IMR-90 (cell line): ENCODE results near the gene TRAPPC12. TPM values are rescaled to one million over a fixed set of nuclear protein-coding genes. Genes with fewer than 3 reads are reported as not detected.

Source experiments
- ATAC-seq: fragments of 200-7000 bp; cut with Tn5 transposase; 2 replicates; pipeline ENCODE4 v1.9.1; 2020; ENCODE audit warnings: low read depth, mild to moderate bottlenecking, moderate library complexity
- BruUV-seq: library from RNA; stranded (reverse); fragments of 400-500 nt; replicated peaks from 2 replicates; lab custom pipeline; 2021; lab: Mats Ljungman, UMichigan
- CTCF ChIA-PET: fragments of 300-600 bp; formaldehyde crosslinking; extraction: SDS; loops from one replicate; lab custom pipeline; 2021; ENCODE audit warnings: antibody characterized with exemption; lab: Yijun Ruan, JAX
- POLR2A ChIA-PET: fragments of 300-600 bp; sonication (Branson Sonifier 250); formaldehyde crosslinking; loops from one replicate; lab custom pipeline; 2022; ENCODE audit warnings: antibody characterized with exemption; ENCODE audit not compliant: unreplicated experiment; lab: Charles Lee
- DNase-seq: peaks from one replicate; pipeline ENCODE4 v3.0.0; 2013
- H2AFZ ChIP-seq: replicated peaks from 2 replicates; pipeline ENCODE3; 2013; ENCODE audit warnings: low read length, mild to moderate bottlenecking; ENCODE audit not compliant: poor library complexity
- H2AK5ac ChIP-seq: 2 replicates; pipeline ENCODE4 v1.6.1; 2013; ENCODE audit warnings: low read depth, low read length, inconsistent platforms
- H2AK9ac ChIP-seq: replicated peaks from 2 replicates; pipeline ENCODE3; 2013; ENCODE audit warnings: mild to moderate bottlenecking, low read depth, low read length, moderate library complexity; ENCODE audit not compliant: poor library complexity
- H2BK120ac ChIP-seq: 2 replicates; pipeline ENCODE4 v1.6.1; 2013; ENCODE audit warnings: low read depth, low read length, inconsistent platforms
- H2BK15ac ChIP-seq: 3 replicates; pipeline ENCODE4 v1.6.1; 2013; ENCODE audit warnings: low read depth, low read length, inconsistent platforms
- H2BK20ac ChIP-seq: 2 replicates; pipeline ENCODE4 v1.6.1; 2013; ENCODE audit warnings: low read depth, mild to moderate bottlenecking, inconsistent platforms, low read length, moderate library complexity
- H2BK5ac ChIP-seq: 2 replicates; pipeline ENCODE4 v1.6.1; 2013; ENCODE audit warnings: mild to moderate bottlenecking, low read depth, low read length, inconsistent platforms; ENCODE audit not compliant: poor library complexity, severe bottlenecking
- H3K14ac ChIP-seq: replicated peaks from 2 replicates; pipeline ENCODE4 v1.6.1; 2013; ENCODE audit warnings: low read depth, low read length, inconsistent platforms
- H3K18ac ChIP-seq: 2 replicates; pipeline ENCODE4 v1.6.1; 2013; ENCODE audit warnings: low read depth, low read length, control low read depth
- H3K23ac ChIP-seq: 2 replicates; pipeline ENCODE4 v1.6.1; 2013; ENCODE audit warnings: low read depth, low read length, inconsistent platforms
- H3K27ac ChIP-seq: 2 replicates; pipeline ENCODE4 v1.5.1; 2013; ENCODE audit warnings: mild to moderate bottlenecking, control low read depth, low read length; ENCODE audit not compliant: insufficient read depth
- H3K27me3 ChIP-seq: 2 replicates; pipeline ENCODE4 v1.6.1; 2013; ENCODE audit warnings: low read length; ENCODE audit not compliant: control insufficient read depth, insufficient read depth
- H3K36me3 ChIP-seq: 2 replicates; pipeline ENCODE4 v1.6.1; 2013; ENCODE audit warnings: low read length, mixed read lengths; ENCODE audit not compliant: control insufficient read depth, insufficient read depth
- H3K4ac ChIP-seq: 2 replicates; pipeline ENCODE4 v1.6.1; 2013; ENCODE audit warnings: low read depth, low read length, inconsistent platforms
- H3K4me1 ChIP-seq: 2 replicates; pipeline ENCODE4 v1.6.1; 2013; ENCODE audit warnings: low read length, mixed read lengths; ENCODE audit not compliant: control insufficient read depth, insufficient read depth
- H3K4me2 ChIP-seq: 2 replicates; pipeline ENCODE4 v1.6.1; 2013; ENCODE audit warnings: low read depth, mild to moderate bottlenecking, control low read depth, low read length, moderate library complexity
- H3K4me3 ChIP-seq: 2 replicates; pipeline ENCODE4 v1.5.1; 2013; ENCODE audit warnings: low read depth, mild to moderate bottlenecking, control low read depth, low read length, moderate library complexity; ENCODE audit not compliant: insufficient read depth
- H3K56ac ChIP-seq: 2 replicates; pipeline ENCODE4 v1.6.1; 2013; ENCODE audit warnings: low read length, inconsistent platforms; ENCODE audit not compliant: insufficient read depth; ENCODE audit errors: extremely low read depth
- H3K79me1 ChIP-seq, 2 experiments: 2 replicates each; pipeline ENCODE4 v1.6.1; 2013; ENCODE audit warnings: low read length in 2 of 2, inconsistent platforms in 1 of 2, low read depth in 1 of 2
- H3K9ac ChIP-seq: 2 replicates; pipeline ENCODE4 v1.6.1; 2013; ENCODE audit warnings: low read depth, low read length, control low read depth
- H3K9me1 ChIP-seq: 2 replicates; pipeline ENCODE4 v1.6.1; 2013; ENCODE audit warnings: low read length, inconsistent platforms; ENCODE audit not compliant: insufficient read depth
- H3K9me3 ChIP-seq: 2 replicates; pipeline ENCODE4 v1.6.1; 2013; ENCODE audit warnings: low read length; ENCODE audit not compliant: control insufficient read depth, insufficient read depth
- H4K20me1 ChIP-seq: 2 replicates; pipeline ENCODE4 v1.6.1; 2013; ENCODE audit warnings: low read length, inconsistent platforms; ENCODE audit not compliant: insufficient read depth
- H4K5ac ChIP-seq: 2 replicates; pipeline ENCODE4 v1.6.1; 2013; ENCODE audit warnings: mild to moderate bottlenecking, low read depth, low read length, control low read depth
- H4K8ac ChIP-seq, 2 experiments: 2 replicates each; pipeline ENCODE4 v1.6.1; 2013; ENCODE audit warnings: low read depth in 2 of 2, low read length in 2 of 2, control low read depth in 1 of 2, inconsistent platforms in 1 of 2
- H4K91ac ChIP-seq: 2 replicates; pipeline ENCODE4 v1.6.1; 2013; ENCODE audit warnings: low read depth, low read length, inconsistent platforms; ENCODE audit not compliant: insufficient read depth
- MAFK ChIP-seq: IDR thresholded peaks from 2 replicates; pipeline ENCODE4 v1.6.1; 2012; ENCODE audit warnings: low read depth, low read length, improper control_type of control experiment
- WGBS, 2 experiments: methylation state at CpG; one replicate each; pipeline versions ENCODE4 v1.1.5 to v1.1.7; 2013; ENCODE audit warnings: missing lambda C conversion rate in 2 of 2; ENCODE audit not compliant: insufficient read length in 1 of 2; ENCODE audit errors: extremely low coverage in 2 of 2; 5-methylcytosine and 5-hydroxymethylcytosine counted together
- dilution Hi-C: fragments of 300-500 bp; cut with HindIII; formaldehyde crosslinking; loops from one replicate; pipeline ENCODE4 v1.14.3; 2018; ENCODE audit warnings: low sequenced_read_pairs; ENCODE audit not compliant: unreplicated experiment
- in situ Hi-C: fragments of 300-500 bp; cut with MboI; formaldehyde crosslinking; loops from 3 replicates; pipeline ENCODE4 v1.14.3; 2019; ENCODE audit warnings: low sequenced_read_pairs, inconsistent platforms, mixed read lengths
- intact Hi-C: fragments of 100-400 bp; cut with micrococcal nuclease; formaldehyde crosslinking; loops from 2 replicates; pipeline ENCODE4 v1.10.0; 2022
- polyA plus RNA-seq, 3 experiments: library from polyadenylated mRNA; depleted of rRNA; stranded (reverse); fragments of >200 nt; gene quantifications; 2 replicates each; pipeline ENCODE4 v1.2.3, GENCODE V29; 2012; ENCODE audit warnings: low replicate concordance in 1 of 3
- total RNA-seq: library from RNA; depleted of rRNA; stranded (reverse); fragments of >200 nt; gene quantifications from 2 replicates; pipeline ENCODE4 v1.2.3, GENCODE V29; 2012

The TRAPPC12 gene
- total and polyA plus RNA-seq, 2 of the 4 experiments (the other 2 are of a cell fraction) = 25.8 to 69.9 TPM

DNA sequence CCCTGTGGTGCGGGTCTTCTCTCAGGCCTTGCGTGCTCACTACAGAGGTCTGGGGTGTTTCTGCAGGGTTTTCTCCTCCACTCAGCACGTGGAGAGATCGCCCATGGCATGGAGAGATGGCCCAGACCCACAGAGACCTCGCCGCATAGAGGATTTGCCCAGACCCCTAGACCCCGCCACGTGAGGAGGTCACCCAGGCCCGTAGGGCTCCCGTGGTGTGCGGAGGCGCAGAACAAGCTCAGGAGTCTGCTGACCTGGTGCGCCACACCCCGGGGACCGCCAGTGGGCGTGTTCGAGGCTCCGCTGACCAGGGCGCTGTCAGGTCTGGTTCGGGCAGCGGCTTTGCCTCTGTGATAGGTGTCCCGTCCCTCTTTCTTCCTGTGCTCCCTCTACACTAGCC, 75.3 kb downstream of the TRAPPC12 start:
- H4K91ac ChIP-seq = no peak overlapping the region
- 92% methylated on average over 10 of the region's 22 CpGs; no CpG with 5 or more reads in 1 of the 2 experiments for WGBS, 2 experiments
- BruUV-seq = no TSS peak
- peaks cover 35% of the 10 kb centered on the region for H3K36me3 ChIP-seq
- no peaks in the 10 kb centered on the region for H3K9me3 ChIP-seq
- H2BK5ac ChIP-seq = no peak overlapping the region
- no peak for ATAC-seq
- no peak overlapping the region for H3K14ac ChIP-seq
- no peak overlapping the region for H2AK9ac ChIP-seq
- no peaks in the 10 kb centered on the region for H3K27me3 ChIP-seq
- H2BK15ac ChIP-seq = no peak overlapping the region
- no peak overlapping the region for H2BK20ac ChIP-seq
- no peak overlapping the region for H2BK120ac ChIP-seq
- DNase-seq = no peak
- H3K4me2 ChIP-seq = no peak overlapping the region
- peaks cover 0 to 6% of the 10 kb centered on the region in 2 experiments; a peak in 1 of 4 replicates for H3K79me1 ChIP-seq
- TF ChIP-seq MAFK = no peak
- no peak overlapping the region for H4K5ac ChIP-seq
- in situ Hi-C loops = no loop called here
- no peaks in the 10 kb centered on the region; the same call in 1 of the 2 replicates for H4K20me1 ChIP-seq
- ChIA-PET CTCF (no interaction called here), POLR2A (no interaction called here)
- H2AFZ ChIP-seq = no peak overlapping the region
- no peak overlapping the region for H4K8ac ChIP-seq
- no peak overlapping the region for H3K23ac ChIP-seq
- no peaks in the 10 kb centered on the region for H3K9me1 ChIP-seq
- H3K56ac ChIP-seq = no peak overlapping the region
- no peak overlapping the region for H3K4ac ChIP-seq
- H3K9ac ChIP-seq = no peak overlapping the region
- dilution Hi-C loops = no loop called here
- no peak overlapping the region for H3K27ac ChIP-seq
- no peak overlapping the region for H3K18ac ChIP-seq
- intact Hi-C loops = no loop called here
- H3K4me1 ChIP-seq = no peaks in the 10 kb centered on the region
- H3K4me3 ChIP-seq = no peak overlapping the region
- no peak overlapping the region for H2AK5ac ChIP-seq
